ENCODE data around the gene PRUNE1.

Gene PRUNE1

DNA sequence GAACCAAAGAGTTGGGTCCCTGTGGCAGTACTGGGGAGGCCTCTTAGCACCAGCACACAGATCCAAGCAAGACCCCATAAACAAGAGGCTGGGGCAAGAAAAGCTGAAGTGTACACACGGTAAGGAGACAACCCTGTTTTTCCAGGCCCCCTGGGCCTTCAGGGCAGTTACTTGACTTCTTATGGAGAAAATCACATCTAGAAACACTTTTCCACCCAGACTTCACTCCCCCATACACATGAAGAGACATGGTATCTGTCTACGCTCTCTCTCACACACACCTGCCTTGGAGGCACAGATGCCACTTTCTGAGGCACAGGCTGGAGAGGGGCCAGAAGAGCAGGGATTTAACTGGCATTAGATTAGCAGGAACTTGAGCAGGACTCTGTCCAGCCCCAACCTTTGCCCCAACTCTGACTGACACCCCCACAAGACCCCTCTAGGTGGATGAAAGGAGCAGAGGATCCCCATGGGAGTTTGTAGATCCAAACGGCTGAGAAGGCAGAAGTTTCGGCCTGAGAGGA, 35.8 kb upstream of the PRUNE1 start:
- TF ChIP-seq, protein P1, sequence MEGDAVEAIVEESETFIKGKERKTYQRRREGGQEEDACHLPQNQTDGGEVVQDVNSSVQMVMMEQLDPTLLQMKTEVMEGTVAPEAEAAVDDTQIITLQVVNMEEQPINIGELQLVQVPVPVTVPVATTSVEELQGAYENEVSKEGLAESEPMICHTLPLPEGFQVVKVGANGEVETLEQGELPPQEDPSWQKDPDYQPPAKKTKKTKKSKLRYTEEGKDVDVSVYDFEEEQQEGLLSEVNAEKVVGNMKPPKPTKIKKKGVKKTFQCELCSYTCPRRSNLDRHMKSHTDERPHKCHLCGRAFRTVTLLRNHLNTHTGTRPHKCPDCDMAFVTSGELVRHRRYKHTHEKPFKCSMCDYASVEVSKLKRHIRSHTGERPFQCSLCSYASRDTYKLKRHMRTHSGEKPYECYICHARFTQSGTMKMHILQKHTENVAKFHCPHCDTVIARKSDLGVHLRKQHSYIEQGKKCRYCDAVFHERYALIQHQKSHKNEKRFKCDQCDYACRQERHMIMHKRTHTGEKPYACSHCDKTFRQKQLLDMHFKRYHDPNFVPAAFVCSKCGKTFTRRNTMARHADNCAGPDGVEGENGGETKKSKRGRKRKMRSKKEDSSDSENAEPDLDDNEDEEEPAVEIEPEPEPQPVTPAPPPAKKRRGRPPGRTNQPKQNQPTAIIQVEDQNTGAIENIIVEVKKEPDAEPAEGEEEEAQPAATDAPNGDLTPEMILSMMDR (IDR thresholded peaks at IDR 0.05; ENCODE audit: insufficient read depth, low read depth, low read length, missing control alignments) = no peak
- no peak for DNase-seq (ENCODE audit: low read depth)
- H3K4me3 ChIP-seq (ENCODE audit: low read length) = peak overlapping the region; percentile 72

DNA sequence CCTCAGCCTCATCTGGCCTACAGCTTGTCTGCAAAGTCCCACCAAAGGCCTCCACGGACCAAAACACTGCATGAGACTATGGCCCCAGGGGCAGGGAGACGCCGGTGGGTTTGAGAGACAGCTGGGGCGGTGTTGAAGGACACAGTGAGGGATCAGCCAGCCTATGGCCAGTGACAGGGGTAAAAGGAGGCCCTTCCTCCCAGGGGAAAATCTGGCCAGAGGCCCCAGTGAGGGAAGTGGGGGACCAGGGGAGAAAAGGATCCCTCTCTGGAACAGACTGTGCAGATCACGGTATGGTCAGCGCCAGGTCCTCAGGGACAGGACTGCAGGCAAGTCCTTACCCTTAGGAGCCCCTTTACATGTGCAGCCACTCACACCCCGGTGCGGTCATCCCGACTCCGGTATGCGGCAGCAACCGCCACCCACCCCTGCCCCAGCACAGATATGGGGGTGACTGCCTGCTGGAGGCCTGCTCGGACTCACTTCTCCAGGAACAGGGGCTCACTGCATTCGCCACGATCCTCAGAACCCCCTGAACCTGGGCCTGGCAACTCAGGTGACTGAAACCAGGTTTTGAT, 34.9 kb upstream of the PRUNE1 start:
- DNase-seq (ENCODE audit: low read depth) = no peak
- TF ChIP-seq, protein P1 (IDR thresholded peaks at IDR 0.05; ENCODE audit: insufficient read depth, low read depth, low read length, missing control alignments) = no peak
- H3K4me3 ChIP-seq (ENCODE audit: low read length) = peak overlapping the region; percentile 72

DNA sequence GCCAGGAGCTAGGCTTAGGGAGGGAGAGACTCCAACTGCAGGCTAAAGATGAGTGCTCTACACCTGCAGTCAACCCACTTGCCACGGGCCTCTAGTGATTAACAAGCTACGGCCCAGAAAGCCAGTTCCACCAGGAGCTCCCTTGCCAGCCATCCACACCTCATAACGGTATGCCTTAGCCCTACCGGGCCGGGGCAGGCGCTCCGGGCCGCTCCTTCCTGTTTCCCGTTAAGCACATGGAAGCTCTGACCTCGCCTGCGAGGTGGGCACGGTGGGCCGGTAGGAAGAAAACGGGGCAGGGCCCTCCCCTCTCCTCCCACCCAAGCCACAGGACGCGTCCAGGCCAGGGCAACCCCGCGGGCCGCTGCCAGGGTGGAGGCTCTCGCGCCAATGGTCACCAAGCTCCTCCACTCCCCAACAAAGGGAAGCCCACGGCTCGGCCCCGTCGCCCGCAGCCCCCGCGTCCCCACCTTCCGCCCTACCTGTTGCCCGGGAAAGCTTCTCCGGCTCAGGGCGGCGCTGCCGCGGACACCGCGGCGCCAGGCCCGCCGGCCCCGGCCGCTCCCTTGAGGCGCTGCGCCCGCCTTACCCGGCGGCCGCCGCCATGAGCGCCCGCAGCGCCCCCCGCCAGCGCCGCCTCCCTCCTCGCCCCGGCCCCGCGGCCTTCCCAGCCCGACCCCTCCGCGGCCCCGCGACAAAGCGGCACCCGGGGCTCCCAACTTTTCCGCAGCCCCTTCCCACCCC, 34.2 kb upstream of the PRUNE1 start:
- H3K4me3 ChIP-seq (ENCODE audit: low read length) = peak overlapping the region; percentile 72
- peak; percentile 63 for DNase-seq (ENCODE audit: low read depth)
- TF ChIP-seq, protein P1 (IDR thresholded peaks at IDR 0.05; ENCODE audit: insufficient read depth, low read depth, low read length, missing control alignments) = no peak

DNA sequence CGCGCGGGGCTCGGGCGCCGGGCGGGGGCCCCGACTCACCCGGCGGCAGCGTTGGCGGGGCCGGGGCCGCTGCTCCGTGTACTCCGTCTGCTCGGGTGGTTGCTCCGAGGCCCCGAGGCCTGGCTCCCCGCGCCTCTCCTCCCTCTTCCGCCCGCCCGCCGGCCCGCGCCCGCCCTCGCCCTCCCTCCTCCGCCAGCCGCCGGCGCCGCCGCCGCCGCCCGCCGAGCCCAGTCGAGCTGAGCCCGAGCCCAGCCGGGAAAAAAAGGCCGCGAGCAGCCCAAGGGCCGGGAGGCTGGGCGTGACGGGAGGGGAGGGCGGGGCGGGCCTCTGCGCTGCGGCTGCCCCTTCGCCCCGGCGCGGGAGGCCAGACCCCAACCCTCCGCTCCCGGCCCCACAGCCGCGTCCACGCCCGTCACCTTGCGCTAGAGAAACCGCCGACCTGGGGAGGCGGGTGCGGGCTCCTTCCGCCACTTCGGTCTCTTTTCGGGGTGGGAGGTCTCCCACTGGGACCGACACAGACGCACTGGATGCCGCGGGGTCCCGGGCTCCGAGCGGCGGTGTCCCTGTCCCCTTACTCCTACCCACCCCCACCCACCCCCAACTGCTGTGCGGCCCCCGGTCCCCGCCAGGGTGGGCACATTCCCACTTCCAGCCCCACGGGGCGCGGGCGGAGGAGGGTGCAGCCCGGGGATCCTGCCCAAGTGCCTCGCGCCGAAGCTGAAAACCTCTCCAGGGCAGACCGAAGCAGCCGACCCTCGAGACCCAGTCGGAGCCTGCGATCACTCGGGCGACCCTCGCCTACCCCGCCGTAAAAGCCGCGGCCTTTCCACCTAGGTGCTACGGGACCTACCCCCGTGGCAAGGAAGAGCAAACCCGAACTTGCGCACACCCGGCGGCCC, 33.4 kb upstream of the PRUNE1 start, which contains the start of gene CERS2:
Gene CERS2 (minus strand): TSS at position 256 of the 899 bp plus-strand sequence. CDS start 5,745 bp downstream, outside the sequence.
- peak; percentile 80 for DNase-seq (ENCODE audit: low read depth)
- TF ChIP-seq, protein P1 (IDR thresholded peaks at IDR 0.05; ENCODE audit: insufficient read depth, low read depth, low read length, missing control alignments) = no peak
- peak within 1 kb of the TSS; percentile 72 for H3K4me3 ChIP-seq (ENCODE audit: low read length)

DNA sequence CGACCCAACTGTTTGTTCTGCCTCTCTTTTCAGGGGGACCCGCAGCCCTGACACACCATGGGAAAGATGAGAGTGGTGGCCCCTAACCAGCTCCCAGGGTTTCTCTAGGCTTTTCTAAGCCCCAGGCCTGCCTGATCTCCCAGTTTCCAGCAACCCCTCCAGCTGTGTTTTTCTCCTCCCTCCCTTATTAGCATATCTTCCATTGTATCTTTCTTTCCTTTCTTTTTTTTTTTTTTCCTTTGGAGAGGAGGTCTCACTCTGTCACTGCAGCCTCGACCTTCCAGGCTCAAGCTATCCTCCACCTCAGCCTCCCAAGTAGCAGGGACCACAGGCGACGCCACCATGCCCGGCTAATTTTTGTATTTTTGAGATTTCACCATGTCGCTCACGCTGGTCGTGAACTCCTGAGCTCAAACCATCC, 31.8 kb upstream of the PRUNE1 start:
- no peak overlapping the region for H3K4me3 ChIP-seq (ENCODE audit: low read length)
- no peak for DNase-seq (ENCODE audit: low read depth)
- TF ChIP-seq, protein P1 (IDR thresholded peaks at IDR 0.05; ENCODE audit: insufficient read depth, low read depth, low read length, missing control alignments) = no peak

DNA sequence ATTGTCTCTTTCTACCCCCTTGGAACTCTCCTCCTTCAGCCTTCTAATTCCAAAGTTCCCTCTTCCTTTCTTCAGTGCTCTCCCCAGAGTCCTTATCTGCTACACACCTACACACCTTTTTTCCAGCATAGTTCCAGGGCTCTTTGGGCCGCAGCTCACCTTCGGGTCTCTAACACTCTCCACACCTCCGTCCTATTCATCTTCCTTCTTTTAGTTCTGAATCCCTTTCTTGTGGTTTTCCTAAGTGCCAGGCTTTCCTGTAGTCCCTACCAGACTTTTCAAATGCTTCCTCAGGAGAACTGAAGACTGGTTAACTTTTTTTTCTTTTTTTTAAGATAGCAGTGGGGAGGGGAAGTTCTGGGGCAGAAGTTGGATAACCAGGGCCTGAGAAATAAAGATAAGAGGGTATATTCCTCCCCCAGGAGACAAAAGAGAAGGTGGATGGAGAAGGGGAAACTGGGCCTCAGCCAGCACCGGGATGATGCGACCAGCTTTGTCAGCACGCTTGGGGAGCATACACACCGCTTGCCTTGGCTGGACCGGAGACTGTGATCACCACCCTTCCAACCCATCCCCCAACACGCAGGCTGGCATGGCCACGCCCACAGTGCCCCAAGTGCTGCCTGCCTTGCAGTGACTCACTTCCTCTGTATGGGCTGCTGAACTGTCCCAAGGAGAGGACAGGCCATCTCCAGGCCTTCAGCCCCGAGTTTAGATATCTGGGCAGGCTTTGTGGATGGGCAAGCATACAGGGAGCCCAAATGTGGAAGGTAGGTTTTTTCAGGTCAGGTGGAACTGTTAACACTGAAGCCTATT, 31.2 kb upstream of the PRUNE1 start:
- peak; percentile 77 for DNase-seq (ENCODE audit: low read depth)
- H3K4me3 ChIP-seq (ENCODE audit: low read length) = no peak overlapping the region

More for the DNA sequence above, 31.2 kb upstream of the PRUNE1 start:
- TF ChIP-seq, protein P1 (IDR thresholded peaks at IDR 0.05; ENCODE audit: insufficient read depth, low read depth, low read length, missing control alignments) = no peak
